GM12874 (cell line): Measurements from ENCODE around the gene NTN5.

Source experiments
- TF ChIP-seq, protein P1 (sequence below): IDR thresholded peaks from 2 replicates; pipeline ENCODE4 v1.5.1; 2011; ENCODE audit warnings: low read depth, mild to moderate bottlenecking, control low read depth, low read length, moderate library complexity; ENCODE audit not compliant: insufficient read depth

The NTN5 gene

DNA sequence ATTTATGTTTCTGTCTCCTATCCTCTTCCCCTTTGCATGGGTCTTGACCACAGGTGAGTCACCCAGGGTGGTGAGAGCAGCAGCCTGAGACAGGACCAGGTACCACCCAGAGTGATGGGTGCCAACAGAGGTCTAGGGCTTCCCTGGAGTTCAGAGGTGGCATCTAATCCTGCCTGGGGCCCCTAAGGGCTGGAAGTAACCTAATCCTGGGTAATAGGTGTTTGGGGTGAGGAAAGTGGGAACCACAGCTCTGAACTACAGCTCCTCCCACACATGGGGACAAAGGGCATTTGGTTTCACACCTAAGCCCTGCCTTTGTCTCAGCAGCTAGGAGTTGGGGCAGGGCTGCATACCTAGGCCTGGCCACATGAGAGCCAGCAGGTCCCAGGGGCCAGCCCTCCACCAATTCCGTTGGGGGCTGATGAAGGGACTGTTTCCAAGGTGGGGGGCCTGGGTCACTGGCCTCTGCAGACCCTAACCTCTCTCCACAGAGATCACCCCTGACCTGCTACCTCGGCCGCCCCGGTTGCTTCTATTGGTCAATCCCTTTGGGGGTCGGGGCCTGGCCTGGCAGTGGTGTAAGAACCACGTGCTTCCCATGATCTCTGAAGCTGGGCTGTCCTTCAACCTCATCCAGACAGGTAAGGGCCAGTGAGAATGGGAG is 45.5 kb downstream of the NTN5 start:
- TF ChIP-seq, protein P1, sequence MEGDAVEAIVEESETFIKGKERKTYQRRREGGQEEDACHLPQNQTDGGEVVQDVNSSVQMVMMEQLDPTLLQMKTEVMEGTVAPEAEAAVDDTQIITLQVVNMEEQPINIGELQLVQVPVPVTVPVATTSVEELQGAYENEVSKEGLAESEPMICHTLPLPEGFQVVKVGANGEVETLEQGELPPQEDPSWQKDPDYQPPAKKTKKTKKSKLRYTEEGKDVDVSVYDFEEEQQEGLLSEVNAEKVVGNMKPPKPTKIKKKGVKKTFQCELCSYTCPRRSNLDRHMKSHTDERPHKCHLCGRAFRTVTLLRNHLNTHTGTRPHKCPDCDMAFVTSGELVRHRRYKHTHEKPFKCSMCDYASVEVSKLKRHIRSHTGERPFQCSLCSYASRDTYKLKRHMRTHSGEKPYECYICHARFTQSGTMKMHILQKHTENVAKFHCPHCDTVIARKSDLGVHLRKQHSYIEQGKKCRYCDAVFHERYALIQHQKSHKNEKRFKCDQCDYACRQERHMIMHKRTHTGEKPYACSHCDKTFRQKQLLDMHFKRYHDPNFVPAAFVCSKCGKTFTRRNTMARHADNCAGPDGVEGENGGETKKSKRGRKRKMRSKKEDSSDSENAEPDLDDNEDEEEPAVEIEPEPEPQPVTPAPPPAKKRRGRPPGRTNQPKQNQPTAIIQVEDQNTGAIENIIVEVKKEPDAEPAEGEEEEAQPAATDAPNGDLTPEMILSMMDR: no peak

DNA sequence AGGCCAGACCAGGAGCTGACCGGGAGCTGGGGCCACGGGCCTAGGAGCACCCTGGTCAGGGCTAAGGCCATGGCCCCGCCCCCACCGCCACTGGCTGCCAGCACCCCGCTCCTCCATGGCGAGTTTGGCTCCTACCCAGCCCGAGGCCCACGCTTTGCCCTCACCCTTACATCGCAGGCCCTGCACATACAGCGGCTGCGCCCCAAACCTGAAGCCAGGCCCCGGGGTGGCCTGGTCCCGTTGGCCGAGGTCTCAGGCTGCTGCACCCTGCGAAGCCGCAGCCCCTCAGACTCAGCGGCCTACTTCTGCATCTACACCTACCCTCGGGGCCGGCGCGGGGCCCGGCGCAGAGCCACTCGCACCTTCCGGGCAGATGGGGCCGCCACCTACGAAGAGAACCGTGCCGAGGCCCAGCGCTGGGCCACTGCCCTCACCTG is 46.9 kb downstream of the NTN5 start:
- TF ChIP-seq, protein P1: no peak

DNA sequence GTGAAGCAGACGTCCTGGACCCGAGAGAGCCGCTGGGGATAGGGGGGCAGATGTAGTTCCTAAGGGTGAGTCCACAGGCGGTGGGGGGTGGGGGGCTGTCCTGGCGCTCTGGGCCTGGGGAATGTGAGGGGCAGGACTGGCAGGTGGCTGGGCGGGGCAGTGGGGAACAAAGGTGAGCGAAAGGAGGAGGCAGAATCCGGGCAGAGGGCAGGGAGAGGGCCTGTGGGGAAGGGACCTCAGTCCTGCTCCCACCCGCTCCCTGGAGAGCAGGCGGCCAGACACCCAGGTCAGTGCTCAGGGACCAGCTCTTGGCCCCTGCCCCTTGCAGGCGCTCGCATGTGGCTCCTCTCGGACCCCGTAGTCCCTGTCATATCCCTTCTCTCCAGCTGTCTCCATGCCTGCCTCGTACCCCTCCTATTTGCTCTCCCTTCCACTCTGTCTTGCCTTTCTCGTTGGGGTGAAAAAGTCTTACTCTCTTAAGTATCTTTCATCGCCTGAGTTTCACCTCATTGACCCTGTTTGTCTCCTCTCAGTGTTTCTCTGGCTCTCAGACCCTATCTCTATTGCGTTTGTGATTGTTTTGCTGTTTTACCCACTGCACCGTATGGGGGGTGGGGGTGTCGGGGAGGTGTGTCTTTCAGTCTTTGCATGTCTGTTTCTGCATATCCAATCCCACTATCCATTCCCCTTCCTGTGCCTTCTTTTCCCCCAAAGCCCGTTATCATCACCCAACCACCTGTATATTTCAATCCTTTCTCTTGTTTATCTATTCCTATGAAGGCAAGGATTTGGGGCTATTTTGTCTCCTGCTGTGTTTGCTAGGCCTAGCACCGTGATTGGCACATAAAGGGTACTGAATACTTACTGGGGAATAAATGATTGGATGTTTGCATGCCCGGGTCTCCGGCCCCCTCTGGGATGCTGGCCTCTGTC is 47.8 kb downstream of the NTN5 start:
- TF ChIP-seq, protein P1: no peak

DNA sequence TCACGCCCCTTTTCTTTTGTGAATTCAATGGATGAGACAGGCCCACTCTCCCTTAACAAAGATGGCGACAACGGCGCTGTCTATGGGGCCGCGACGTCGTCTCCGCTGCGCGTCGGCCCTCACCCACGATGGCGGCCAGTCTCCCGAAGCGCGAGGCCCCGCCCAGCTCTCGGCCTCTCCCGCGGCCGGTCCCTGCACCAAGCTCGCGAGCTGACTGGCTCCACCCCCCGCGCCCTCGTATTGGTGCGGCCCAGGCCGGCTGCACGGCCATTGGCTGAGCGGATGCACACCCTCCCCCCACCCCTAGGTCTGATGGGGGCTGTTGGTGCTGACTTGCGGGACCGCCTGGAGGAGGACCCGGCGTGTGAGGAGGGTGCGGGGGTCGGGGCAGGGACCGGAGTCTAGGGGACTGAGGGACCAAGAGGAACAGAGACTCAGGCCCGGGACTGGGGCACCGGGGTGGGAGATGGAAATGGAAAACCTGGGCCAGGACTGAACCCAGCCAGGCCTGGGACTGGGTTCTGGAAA is 48.7 kb downstream of the NTN5 start:
- TF ChIP-seq, protein P1: no peak

DNA sequence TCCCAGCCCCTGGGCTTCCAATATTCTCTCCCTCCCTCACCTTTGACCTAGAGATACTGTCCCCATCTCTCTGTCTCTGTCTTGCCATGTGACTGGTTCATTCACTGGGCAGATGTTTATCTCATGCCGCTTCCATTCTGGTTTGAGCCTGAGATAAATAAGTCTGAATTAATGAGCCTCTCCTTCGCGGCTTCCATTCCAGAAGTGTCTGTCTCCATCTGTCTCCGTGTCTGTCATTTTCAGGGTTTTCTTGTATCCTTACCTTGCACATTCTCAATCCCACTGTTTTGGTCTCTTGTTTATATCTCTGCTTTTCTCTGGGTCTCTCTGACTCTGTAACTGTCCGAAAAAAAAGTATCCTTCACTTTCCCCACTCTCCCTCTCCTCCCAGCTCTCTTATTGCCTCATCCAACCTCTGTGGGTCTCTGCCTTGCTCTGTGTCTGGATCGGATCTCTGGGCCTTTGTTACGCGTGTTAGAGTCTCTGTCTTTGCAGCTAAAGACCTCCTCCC is 49.2 kb downstream of the NTN5 start:
- TF ChIP-seq, protein P1: no peak

DNA sequence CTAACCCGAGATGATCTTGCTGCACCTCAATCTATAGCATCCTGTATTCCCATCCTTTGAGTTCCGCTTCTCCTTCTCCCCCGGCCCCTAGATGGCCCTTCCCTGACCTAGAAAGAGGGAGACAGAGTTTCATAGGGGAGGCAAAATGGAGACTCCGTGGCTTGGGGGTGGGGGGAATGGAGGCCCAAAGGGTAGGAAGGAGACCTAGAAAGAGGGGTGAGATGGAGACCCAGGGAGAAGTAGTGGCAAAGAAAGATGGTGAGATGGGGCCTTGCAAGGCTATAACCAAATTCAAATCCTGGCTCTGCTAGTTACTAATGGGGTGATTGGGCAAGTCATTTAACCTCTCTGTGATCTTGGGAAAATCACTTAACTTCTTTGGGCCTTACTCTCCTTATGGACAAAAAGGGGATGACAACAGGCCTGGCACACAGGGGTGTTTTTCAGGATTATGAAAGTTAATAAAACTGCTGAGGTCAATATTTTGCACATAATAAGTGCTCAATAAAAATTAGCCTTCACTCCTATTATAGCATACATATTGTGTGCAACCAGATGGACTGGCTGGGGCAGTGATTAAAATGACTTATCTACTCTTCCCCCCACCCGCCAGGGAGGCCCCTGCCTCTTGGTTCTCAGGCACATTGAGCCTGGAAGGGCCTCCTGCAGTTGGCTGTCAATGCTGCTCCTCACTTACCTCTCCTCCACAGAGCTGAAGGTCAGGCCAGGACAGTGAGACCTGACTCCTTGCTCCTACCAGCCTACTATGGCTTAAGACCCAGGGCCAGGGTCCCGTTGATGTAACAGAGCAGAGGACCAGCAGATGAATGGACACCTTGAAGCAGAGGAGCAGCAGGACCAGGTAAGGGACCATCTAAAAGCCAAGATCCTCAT is 52.9 kb downstream of the NTN5 start:
- TF ChIP-seq, protein P1: no peak
